DMS 273 (cell line): Measurements from ENCODE around the gene CPNE2.

Experiments used
- DNase-seq: peaks from one replicate; lab custom pipeline; 2025; ENCODE audit not compliant: unreplicated experiment; lab: John Stamatoyannopoulos, UW

Gene CPNE2

GRCh38 chr16:57123974-57124674, 31.7 kb downstream of the CPNE2 start:
- no peak for DNase-seq

- DNase-seq, result no peak
These were observed 33.0 kb downstream of the CPNE2 start for GRCh38 chr16:57125376-57125775.

DNA sequence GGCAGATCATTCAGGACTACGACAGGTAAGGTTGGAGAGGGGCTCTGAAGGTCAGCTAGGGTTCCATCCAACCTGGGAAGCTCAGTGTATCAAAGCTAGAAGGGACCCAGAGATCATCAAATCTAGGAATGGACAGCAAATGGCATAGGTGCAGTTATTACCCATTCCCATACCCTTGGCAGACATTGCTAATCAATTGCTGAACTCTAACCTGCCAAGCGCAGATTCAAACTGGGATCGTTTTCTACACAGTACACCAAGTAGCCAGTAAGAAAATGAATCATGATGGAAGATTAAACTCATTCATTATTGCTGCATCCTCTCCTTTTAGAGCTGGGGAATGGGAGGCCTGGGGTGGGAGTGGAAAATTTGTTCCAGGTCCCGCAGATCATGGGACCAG, 33.6 kb downstream of the CPNE2 start:
- DNase-seq, result no peak

GRCh38 chr16:57126411-57126810, 34.0 kb downstream of the CPNE2 start:
- no peak for DNase-seq

GRCh38 chr16:57127037-57127763, 34.8 kb downstream of the CPNE2 start:
- no peak for DNase-seq

- no peak for DNase-seq
These were observed 35.5 kb downstream of the CPNE2 start for GRCh38 chr16:57127836-57128235.

DNA sequence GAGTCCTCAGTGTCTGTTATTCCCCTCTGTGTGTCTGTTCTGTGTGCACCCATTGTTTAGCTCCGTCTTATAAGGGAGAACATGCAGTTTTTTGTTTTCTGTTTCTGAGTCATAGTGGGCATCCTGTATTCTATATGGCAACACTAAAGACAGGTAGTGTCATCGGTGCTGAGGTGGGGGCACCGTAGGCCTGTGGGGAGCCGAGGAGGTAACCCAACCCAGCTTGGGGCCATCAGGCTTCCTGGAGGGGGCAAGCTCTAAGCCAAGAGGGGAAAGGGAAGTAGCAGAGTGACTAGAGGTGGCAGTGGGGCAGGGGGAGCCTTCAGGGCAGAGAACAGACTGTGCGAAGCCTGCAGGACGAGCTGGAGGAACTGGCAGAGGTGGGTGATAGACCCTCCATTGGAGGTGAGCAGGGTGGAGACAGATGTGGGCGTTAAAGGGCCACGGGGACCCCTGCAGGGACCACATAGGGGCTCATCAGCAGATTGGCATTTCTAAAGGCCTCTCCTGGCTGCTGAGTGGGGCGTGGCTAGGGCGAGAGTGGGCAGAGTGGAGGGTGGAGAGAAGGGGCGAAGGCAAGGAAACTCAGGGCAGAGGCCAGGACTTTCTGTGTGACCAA, 36.5 kb downstream of the CPNE2 start:
- no peak for DNase-seq

- DNase-seq, result no peak
These were observed 38.6 kb downstream of the CPNE2 start for GRCh38 chr16:57130950-57131321.

GRCh38 chr16:57131351-57131970, 39.1 kb downstream of the CPNE2 start:
- DNase-seq, result no peak

GRCh38 chr16:57132470-57132869, 40.1 kb downstream of the CPNE2 start:
- DNase-seq, result no peak

DNA sequence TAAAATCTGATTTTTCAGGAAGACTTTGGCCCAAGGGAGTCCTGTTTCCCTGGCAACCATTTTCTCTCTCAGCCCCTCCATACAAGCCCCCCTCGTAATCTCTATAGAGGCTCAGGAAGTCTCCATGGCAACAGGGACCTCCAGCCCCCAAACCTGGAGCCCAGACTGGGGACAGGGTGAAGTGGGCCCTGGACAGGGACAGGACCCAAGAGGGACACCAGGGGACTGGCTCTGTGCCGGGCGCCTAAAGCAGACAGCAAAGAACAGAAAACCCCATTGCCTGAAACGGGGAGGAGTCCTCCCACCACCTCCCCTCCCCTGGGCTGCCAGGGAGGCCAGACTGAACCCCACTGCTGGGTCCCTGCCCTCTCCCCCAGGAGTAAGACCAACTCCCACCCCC, 40.6 kb downstream of the CPNE2 start:
- no peak for DNase-seq

- no peak for DNase-seq
These were observed 41.5 kb downstream of the CPNE2 start for GRCh38 chr16:57133886-57134285.

DNA sequence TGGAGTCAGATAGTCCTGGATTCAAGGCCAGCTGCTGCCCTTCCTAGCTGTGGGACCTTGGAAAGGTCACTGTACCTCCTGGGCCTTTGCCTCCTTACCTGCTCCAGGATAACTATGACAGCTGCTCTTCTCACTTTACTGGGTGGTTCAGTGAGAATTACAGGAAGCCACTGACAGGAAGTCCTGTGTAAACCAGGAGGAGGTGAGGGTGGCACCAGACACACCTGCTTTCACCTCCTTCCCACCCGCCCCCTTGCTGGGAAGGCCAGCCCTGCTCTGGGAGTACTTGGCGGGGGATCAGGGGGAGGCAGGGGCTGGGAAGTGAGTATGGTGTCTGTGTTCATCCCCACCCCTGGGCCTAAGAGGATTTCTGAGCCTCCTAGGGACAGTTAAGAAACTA, 42.6 kb downstream of the CPNE2 start:
- no peak for DNase-seq

GRCh38 chr16:57137043-57137442, 44.7 kb downstream of the CPNE2 start:
- DNase-seq, result no peak

GRCh38 chr16:57137566-57138273, 45.3 kb downstream of the CPNE2 start:
- DNase-seq, result no peak

DNA sequence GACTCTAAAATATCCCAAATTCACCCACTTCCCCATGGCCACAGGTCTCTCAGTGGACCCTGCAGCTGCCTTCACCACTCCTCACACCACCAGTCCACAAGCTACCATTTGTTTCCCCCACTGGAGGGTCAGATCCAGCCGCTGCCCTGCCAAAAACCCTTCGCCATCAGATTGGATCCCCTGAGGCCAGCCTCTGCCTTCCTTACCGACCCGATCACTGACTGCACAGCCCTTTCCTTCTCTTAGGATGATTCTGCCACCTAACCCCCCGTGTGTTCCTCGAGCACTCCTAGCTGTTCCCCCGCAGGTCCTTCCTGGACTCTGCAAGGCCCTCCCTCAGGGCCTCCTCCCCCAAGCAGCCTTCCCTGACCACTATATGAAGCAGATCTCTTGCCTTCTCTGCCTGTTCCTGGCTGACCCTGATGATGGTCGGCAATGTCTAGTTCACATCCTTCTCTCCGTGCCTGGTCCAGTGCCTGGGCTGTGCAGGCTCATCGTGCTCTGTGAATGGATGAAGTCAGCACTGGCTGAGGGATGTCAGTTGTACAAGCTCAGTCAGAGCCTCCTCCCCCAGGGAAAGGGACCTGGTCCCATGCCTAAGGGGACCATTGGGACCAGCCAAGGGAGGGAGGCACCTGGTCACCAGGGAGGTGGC, 46.0 kb downstream of the CPNE2 start:
- DNase-seq, result no peak

GRCh38 chr16:57140931-57141668, 48.7 kb downstream of the CPNE2 start:
- no peak for DNase-seq

DNA sequence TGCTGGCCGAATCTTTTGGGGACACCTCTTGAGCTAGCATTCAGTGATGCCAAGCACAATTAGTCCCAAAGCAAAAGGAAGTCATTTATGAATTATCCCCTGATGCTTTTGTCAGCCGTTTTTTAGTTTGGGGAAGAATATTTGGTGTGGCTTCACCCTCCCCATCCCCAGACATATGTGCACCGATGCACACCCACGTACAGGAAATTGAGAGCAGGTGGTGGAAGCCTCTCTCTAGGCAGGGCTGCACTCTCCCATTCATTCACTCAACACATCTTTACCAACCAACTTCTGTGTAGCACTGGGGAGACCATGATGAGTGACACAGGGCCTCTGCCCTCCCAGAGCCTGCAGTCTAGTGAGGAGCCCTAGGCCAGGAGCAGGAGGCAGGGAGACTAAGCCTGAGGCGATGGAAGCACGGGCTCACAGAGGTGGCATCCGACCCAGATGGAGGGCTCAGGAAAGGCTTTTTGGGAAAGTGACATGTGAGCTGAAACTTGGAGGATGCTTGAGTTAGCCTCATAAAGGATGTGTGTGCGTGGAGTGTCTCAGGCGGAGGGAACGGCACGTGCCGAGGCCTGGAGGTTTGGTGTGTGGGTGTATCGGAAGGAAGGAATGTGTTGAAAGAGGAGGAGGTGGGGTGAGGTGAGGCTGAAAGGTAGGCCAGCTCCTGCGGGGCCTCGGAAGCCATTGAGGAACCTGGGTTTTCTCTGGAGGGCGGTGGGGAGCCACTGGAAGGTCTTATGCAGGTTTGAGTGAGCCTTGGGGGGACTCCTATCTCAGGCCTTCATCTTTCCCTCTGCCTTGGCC, 49.6 kb downstream of the CPNE2 start:
- peak; percentile 32 for DNase-seq
